ENCODE measurements around the gene GLI1. TPM values are rescaled to one million over a fixed set of nuclear protein-coding genes. Genes with fewer than 3 reads are reported as not detected.

Gene GLI1
- total RNA-seq, 1 experiment from 2014 or later, result 6.4 TPM

- POLR2A ChIA-PET, result no interaction called here
- Histone ChIP-seq H3K27ac (ENCODE audit: low read depth, low read length) (no peak overlapping the region), H3K9ac (ENCODE audit: low read length) (no peak overlapping the region), H3K27me3 (ENCODE audit: insufficient read depth, low read length) (no peaks in the 10 kb centered on the region), H3K4me3 (replicated peaks in 1 of 2; ENCODE audit: low read depth in 1 of 2, low read length in 2 of 2) (no peak overlapping the region), H4K20me1 (ENCODE audit: insufficient read depth) (no peaks in the 10 kb centered on the region), H3K4me2 (ENCODE audit: low read length) (no peak overlapping the region), H3K4me1 (ENCODE audit: control insufficient read depth in 1 of 2, insufficient read depth in 2 of 2, low read length in 2 of 2) (peaks cover 4 to 14% of the 10 kb centered on the region in 2 experiments; a peak in 3 of 4 replicates), H3K9me2 (ENCODE audit: insufficient read depth) (no peaks in the 10 kb centered on the region), H3K36me3 (ENCODE audit: control insufficient read depth in 1 of 2, insufficient read depth in 2 of 2, low read length in 2 of 2) (peaks cover 21 to 35% of the 10 kb centered on the region in 2 experiments), H3K9me3 (ENCODE audit: control insufficient read depth in 1 of 2, insufficient read depth in 1 of 2, low read depth in 1 of 2, low read length in 2 of 2) (no peaks in the 10 kb centered on the region), H2AFZ (ENCODE audit: low read depth, low read length, poor library complexity, severe bottlenecking) (no peak overlapping the region), H3K79me2 (ENCODE audit: insufficient read depth, low read length) (peaks cover 41% of the 10 kb centered on the region)
- intact Hi-C loops (cut with micrococcal nuclease), result no loop called here
- RAD21 ChIA-PET (ENCODE audit: low non-redundant PET in 1 of 2, low total read pairs in 2 of 2, uncharacterized antibody in 2 of 2, unreplicated experiment in 2 of 2), result no interaction called here
- no peak for DNase-seq (ENCODE audit: low read depth, low spot score)
- CTCF ChIA-PET, result no interaction called here
- ATAC-seq, result no peak
- BruUV-seq (replicated peaks), result no TSS peak
- TF ChIP-seq CTCF (IDR thresholded peaks at IDR 0.05 in 2 of 3, conservative IDR thresholded peaks at IDR 0.05 in 1 of 3; ENCODE audit: borderline replicate concordance in 1 of 3, insufficient read depth in 1 of 3, low read depth in 2 of 3, low read length in 2 of 3), result no peak
- TF ChIP-seq MAX (IDR thresholded peaks at IDR 0.05), result no peak
- no peak for TF ChIP-seq EZH2phosphoT487 (IDR thresholded peaks at IDR 0.05; ENCODE audit: borderline replicate concordance)
- no peak for TF ChIP-seq CBX3 (IDR thresholded peaks at IDR 0.05; ENCODE audit: low read depth)
- TF ChIP-seq ZBTB33 (IDR thresholded peaks at IDR 0.05; ENCODE audit: extremely low read depth, insufficient replicate concordance, low read length), result no peak
- no peak for TF ChIP-seq FOSL1 (IDR thresholded peaks at IDR 0.05; ENCODE audit: low read depth)
- no peak for TF ChIP-seq ZFX (IDR thresholded peaks at IDR 0.05)
- no peak for TF ChIP-seq RAD21 (IDR thresholded peaks at IDR 0.05; ENCODE audit: low read depth)
- no peak for TF ChIP-seq CEBPB (IDR thresholded peaks at IDR 0.05; ENCODE audit: low read depth)
Observed at GRCh38 chr12:57490126-57490525, 30.5 kb downstream of the GLI1 start.

Measured in HCT116 (cell line).